Esophagus squamous epithelium (tissue), 4 donors: ENCODE results near the gene RPTOR.

Experiments used
- CTCF ChIP-seq, 6 experiments: fragments of 450-650 bp in 4 of 6; fragments of 200-600 bp in 2 of 6; sonication (generic) in 2 of 6; IDR thresholded peaks; one replicate each; pipeline ENCODE4 v1.5.1; 2016 to 2019; ENCODE audit warnings: antibody characterized with exemption in 6 of 6, mild to moderate bottlenecking in 4 of 6, moderate library complexity in 4 of 6
- POLR2A ChIP-seq, 4 donors: fragments of 450-650 bp; IDR thresholded peaks; one replicate each; pipeline ENCODE4 v1.6.1; 2017; ENCODE audit warnings: antibody characterized with exemption in 4 of 4, mild to moderate bottlenecking in 4 of 4, moderate library complexity in 3 of 4

DNA sequence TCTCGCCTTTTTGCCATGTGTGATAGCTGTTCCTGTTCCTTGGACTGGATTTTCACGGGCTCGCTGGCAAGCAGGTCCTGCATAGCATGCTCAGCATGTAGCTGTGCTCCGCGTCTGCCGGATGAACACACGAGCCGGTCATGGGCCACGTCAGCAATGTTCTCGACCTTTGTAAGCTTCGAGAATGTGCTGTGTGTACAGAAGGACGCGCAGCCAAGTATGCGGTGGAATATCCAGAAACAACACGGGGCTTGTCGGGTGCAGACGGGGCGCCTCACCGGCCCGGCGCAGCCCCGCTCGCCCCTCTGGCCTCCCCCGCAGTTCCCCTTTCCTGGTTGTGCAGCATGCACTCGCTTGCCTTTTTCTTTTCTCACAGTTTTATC, 42.2 kb downstream of the RPTOR start:
- TF ChIP-seq CTCF (IDR thresholded peaks at IDR 0.05), result no peak
- no peak for TF ChIP-seq POLR2A (IDR thresholded peaks at IDR 0.05)
